ENCODE measurements around the gene HAUS7.

Gene HAUS7

DNA sequence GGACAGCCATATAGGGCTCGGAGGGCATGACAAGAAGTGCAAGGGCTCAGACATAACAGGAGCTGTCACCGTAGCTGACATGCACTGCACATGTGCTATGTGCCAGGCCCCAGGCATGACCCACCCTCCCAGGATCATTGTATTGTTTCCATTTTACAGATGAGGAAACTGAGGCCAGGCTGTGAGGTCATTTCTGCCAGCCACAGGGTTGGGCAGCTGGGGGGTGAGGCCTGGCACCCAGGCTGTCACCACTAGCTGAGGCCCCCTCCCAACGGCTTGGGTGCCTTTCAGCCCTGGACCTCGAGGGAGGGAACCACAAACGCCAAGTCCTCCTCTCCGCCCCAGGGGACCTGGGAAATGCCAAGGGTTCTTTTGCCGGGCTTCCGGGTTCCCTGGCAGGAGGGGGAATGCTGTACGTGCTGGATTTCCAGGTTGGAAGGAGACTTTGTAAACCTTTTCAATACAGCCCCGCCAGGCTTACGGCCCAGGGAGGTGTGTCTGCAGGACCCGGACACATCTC lies 37.2 kb downstream of the HAUS7 start:
- no peak for TF ChIP-seq CTCF (IDR thresholded peaks at IDR 0.05; ENCODE audit: low read depth, low read length)
- H3K4me3 ChIP-seq (ENCODE audit: low read depth, low read length): no peak overlapping the region
- no peak for DNase-seq (ENCODE audit: low read depth, low spot score)
- in situ Hi-C loops (cut with HindIII; ENCODE audit: low sequenced_read_pairs): no loop called here

DNA sequence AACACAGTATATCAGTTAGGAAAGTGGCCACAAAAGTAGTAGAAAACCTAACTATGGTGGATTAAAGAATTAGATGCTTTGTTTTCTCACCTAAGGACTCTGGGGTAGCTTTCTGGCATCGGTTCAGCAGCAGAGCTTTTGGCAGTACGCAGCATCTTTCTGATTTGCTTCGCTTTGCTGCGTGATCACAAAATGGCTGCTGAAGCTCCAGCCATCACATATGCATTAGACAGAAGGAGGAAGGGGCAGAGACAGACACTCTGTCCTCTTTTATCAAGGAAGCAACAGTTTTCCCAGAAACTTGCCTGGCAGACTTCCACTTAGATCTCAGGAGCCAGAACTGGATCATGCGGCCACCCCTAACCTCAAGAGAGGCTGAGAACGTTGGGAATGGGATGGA lies 39.6 kb downstream of the HAUS7 start:
- DNase-seq (ENCODE audit: low read depth, low spot score): no peak
- in situ Hi-C loops (cut with HindIII; ENCODE audit: low sequenced_read_pairs): no loop called here
- TF ChIP-seq CTCF (IDR thresholded peaks at IDR 0.05; ENCODE audit: low read depth, low read length): no peak
- no peak overlapping the region for H3K4me3 ChIP-seq (ENCODE audit: low read depth, low read length)

DNA sequence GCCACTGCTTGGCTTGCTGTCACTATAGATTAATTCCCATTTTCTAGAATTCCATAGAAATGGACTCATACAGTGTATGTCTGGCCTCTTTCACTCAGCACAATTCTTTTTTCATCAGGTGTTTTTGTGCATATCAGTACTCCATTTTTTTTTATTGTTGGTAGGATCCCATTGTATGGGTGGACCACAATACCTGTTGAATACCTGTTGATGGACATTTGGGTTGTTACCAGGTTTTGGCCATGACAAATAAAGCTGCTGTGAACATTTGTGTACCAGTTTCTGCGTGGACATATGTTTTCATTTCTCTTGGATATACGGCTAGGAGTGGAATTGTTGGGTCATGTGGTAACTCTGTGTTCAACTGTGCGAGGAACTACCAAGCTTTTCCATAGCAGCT lies 44.2 kb downstream of the HAUS7 start:
- DNase-seq (ENCODE audit: low read depth, low spot score): no peak
- no peak overlapping the region for H3K4me3 ChIP-seq (ENCODE audit: low read depth, low read length)
- no peak for TF ChIP-seq CTCF (IDR thresholded peaks at IDR 0.05; ENCODE audit: low read depth, low read length)
- in situ Hi-C loops (cut with HindIII; ENCODE audit: low sequenced_read_pairs): no loop called here

GRCh38 chrX:153423652-153424051 lies 46.7 kb downstream of the HAUS7 start:
- no peak for DNase-seq (ENCODE audit: low read depth, low spot score)
- in situ Hi-C loops (cut with HindIII; ENCODE audit: low sequenced_read_pairs): no loop called here
- no peak overlapping the region for H3K4me3 ChIP-seq (ENCODE audit: low read depth, low read length)
- TF ChIP-seq CTCF (IDR thresholded peaks at IDR 0.05; ENCODE audit: low read depth, low read length): no peak

DNA sequence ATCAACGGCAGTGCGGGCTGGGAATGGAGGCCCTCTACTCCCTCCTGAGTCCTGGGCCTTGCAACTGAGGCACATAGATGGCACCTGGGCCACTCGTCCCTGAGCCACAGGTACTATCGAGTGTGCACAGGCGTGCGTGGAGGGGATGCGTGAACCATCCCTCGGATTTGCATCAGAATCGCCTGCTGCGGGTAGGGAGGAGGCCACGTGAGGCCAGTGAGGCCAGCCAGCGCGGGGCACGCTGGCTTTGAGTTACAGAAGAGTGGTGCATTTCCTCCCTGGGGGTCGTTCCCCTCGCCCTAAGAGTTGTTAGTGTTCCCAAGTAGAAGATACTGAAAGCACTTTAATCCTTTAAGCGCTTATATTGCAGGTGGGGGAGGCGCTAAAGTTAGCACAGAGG lies 48.5 kb downstream of the HAUS7 start:
- no peak for DNase-seq (ENCODE audit: low read depth, low spot score)
- in situ Hi-C loops (cut with HindIII; ENCODE audit: low sequenced_read_pairs): no loop called here
- H3K4me3 ChIP-seq (ENCODE audit: low read depth, low read length): no peak overlapping the region
- TF ChIP-seq CTCF (IDR thresholded peaks at IDR 0.05; ENCODE audit: low read depth, low read length): no peak

DNA sequence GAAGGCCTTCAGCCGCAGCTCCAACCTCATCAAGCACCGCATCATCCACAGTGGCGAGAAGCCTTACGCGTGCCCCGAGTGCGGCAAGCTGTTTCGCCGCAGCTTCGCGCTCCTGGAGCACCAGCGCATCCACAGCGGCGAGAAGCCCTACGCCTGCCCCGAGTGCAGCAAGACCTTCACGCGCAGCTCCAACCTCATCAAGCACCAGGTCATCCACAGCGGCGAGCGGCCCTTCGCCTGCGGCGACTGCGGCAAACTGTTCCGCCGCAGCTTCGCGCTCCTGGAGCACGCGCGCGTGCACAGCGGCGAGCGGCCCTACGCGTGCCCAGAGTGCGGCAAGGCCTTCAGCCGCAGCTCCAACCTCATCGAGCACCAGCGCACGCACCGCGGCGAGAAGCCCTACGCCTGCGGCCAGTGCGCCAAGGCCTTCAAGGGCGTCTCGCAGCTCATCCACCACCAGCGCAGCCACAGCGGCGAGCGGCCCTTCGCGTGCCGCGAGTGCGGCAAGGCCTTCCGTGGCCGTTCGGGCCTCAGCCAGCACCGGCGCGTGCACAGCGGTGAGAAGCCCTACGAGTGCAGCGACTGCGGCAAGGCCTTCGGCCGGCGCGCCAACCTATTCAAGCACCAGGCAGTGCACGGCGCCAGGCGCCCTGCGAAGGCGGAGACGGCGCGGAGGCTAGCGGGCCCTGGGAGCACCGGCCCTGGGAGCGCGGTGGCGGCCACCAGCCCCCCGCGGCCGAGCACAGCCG lies 49.4 kb downstream of the HAUS7 start:
- no peak overlapping the region for H3K4me3 ChIP-seq (ENCODE audit: low read depth, low read length)
- in situ Hi-C loops (cut with HindIII; ENCODE audit: low sequenced_read_pairs): no loop called here

More for the DNA sequence above, 49.4 kb downstream of the HAUS7 start:
- TF ChIP-seq CTCF (IDR thresholded peaks at IDR 0.05; ENCODE audit: low read depth, low read length): no peak
- no peak for DNase-seq (ENCODE audit: low read depth, low spot score)
